Neural progenitor cell (in vitro differentiated cells): Measurements from ENCODE around the gene EFCC1. TPM values are rescaled to one million over a fixed set of nuclear protein-coding genes. Genes with fewer than 3 reads are reported as not detected.

Experiments
- DNase-seq: peaks from one replicate; pipeline ENCODE4 v3.0.0-alpha.2; 2016; ENCODE audit warnings: low spot score
- H2AFZ ChIP-seq: fragments of 200-600 bp; sonication (generic); replicated peaks from 2 replicates; pipeline ENCODE4 v1.6.1; 2016; ENCODE audit warnings: antibody characterized with exemption
- H3F3A ChIP-seq: fragments of 200-600 bp; sonication (generic); 2 replicates; pipeline ENCODE4 v1.6.1; 2016; ENCODE audit warnings: antibody characterized with exemption, low read depth
- H3K27ac ChIP-seq: fragments of 200-600 bp; sonication (generic); 2 replicates; pipeline ENCODE4 v1.5.1; 2016; ENCODE audit warnings: mild to moderate bottlenecking
- H3K27me3 ChIP-seq: fragments of 200-600 bp; sonication (generic); 2 replicates; pipeline ENCODE4 v1.6.1; 2016; ENCODE audit warnings: mild to moderate bottlenecking, moderate library complexity
- H3K36me3 ChIP-seq: fragments of 200-600 bp; sonication (generic); 2 replicates; pipeline ENCODE4 v1.5.1; 2016
- H3K4me1 ChIP-seq: fragments of 200-600 bp; sonication (generic); 2 replicates; pipeline ENCODE4 v1.6.1; 2016; ENCODE audit warnings: mixed run types
- H3K4me2 ChIP-seq: fragments of 200-600 bp; sonication (generic); 2 replicates; pipeline ENCODE4 v1.6.1; 2016
- H3K4me3 ChIP-seq: fragments of 200-600 bp; sonication (generic); 2 replicates; pipeline ENCODE4 v1.5.1; 2016
- H3K79me2 ChIP-seq: fragments of 200-600 bp; sonication (generic); 2 replicates; pipeline ENCODE4 v1.6.1; 2016; ENCODE audit warnings: low read depth
- H3K9ac ChIP-seq: fragments of 200-600 bp; sonication (generic); 2 replicates; pipeline ENCODE4 v1.6.1; 2016
- H3K9me3 ChIP-seq: fragments of 200-600 bp; sonication (generic); 2 replicates; pipeline ENCODE4 v1.5.1; 2016; ENCODE audit warnings: low read depth
- H4K20me1 ChIP-seq: fragments of 200-600 bp; sonication (generic); 2 replicates; pipeline ENCODE4 v1.6.1; 2016; ENCODE audit warnings: low read depth
- H3K27ac Mint-ChIP-seq: 3 replicates; pipeline ENCODE4 v1.8.0; 2021; ENCODE audit warnings: mixed read lengths
- H3K27me3 Mint-ChIP-seq: 2 replicates; pipeline ENCODE4 v1.8.0; 2022; ENCODE audit warnings: low read depth, mild to moderate bottlenecking, inconsistent platforms, moderate library complexity, mixed read lengths; ENCODE audit not compliant: insufficient read depth
- H3K36me3 Mint-ChIP-seq: 3 replicates; pipeline ENCODE4 v1.8.0; 2021; ENCODE audit warnings: mixed read lengths
- H3K4me1 Mint-ChIP-seq: 3 replicates; pipeline ENCODE4 v1.8.0; 2021; ENCODE audit warnings: mixed read lengths
- H3K4me3 Mint-ChIP-seq: 3 replicates; pipeline ENCODE4 v1.8.0; 2021; ENCODE audit warnings: mild to moderate bottlenecking, moderate library complexity, mixed read lengths
- H3K9me3 Mint-ChIP-seq: 3 replicates; pipeline ENCODE4 v1.8.0; 2020; ENCODE audit warnings: mixed read lengths
- EZH2 ChIP-seq: fragments of 200-600 bp; sonication (generic); IDR thresholded peaks from 2 replicates; pipeline ENCODE4 v1.6.1; 2017; ENCODE audit warnings: antibody characterized with exemption, mild to moderate bottlenecking, moderate library complexity
- EZH2phosphoT487 ChIP-seq: fragments of 200-600 bp; sonication (generic); IDR thresholded peaks from 2 replicates; pipeline ENCODE4 v1.6.1; 2017; ENCODE audit warnings: antibody characterized with exemption
- total RNA-seq: library from RNA; depleted of rRNA; stranded (reverse); fragments of >200 nt; gene quantifications from 2 replicates; pipeline ENCODE4 v1.2.3, GENCODE V29; 2015; ENCODE audit warnings: low replicate concordance
- TF ChIP-seq, protein P1 (sequence below): fragments of 200-600 bp; sonication (generic); IDR thresholded peaks from 2 replicates; pipeline ENCODE4 v1.5.1; 2017; ENCODE audit warnings: antibody characterized with exemption, mild to moderate bottlenecking

Gene EFCC1
- total RNA-seq, 1 donor from 2014 or later, result 1.1 TPM

DNA sequence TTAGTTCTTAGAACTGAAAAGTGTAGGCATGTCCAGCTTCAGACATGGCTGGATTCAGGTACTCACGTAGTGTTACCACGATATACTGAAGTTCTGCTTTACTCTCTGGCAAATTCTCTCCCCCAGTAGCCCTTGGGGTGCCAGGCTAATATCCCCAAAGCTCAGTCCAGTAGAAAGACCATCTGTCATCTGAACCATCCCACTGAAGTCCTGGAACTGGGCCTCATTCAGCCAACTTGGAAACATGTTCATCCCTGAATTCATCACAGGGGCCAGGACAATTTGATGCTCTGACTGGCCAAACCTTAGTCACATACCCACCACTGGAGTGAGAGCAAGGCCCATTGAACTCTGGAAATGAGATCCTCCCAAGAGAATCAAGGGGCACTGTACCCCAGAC is 8.2 kb downstream of the EFCC1 start:
- no peak for DNase-seq
- H3K36me3 ChIP-seq, result no peaks in the 10 kb centered on the region
- H3F3A ChIP-seq, result no peaks in the 10 kb centered on the region
- H3K27me3 Mint-ChIP-seq, result peaks cover 5% of the 10 kb centered on the region
- H3K4me3 ChIP-seq, result no peak overlapping the region
- no peaks in the 10 kb centered on the region for H3K9me3 Mint-ChIP-seq
- H4K20me1 ChIP-seq, result no peaks in the 10 kb centered on the region
- no peaks in the 10 kb centered on the region for H3K79me2 ChIP-seq
- no peak overlapping the region for H3K4me2 ChIP-seq
- no peak overlapping the region for H3K9ac ChIP-seq
- H2AFZ ChIP-seq, result no peak overlapping the region
- TF ChIP-seq EZH2phosphoT487 (no peak), EZH2 (no peak)
- TF ChIP-seq, protein P1, sequence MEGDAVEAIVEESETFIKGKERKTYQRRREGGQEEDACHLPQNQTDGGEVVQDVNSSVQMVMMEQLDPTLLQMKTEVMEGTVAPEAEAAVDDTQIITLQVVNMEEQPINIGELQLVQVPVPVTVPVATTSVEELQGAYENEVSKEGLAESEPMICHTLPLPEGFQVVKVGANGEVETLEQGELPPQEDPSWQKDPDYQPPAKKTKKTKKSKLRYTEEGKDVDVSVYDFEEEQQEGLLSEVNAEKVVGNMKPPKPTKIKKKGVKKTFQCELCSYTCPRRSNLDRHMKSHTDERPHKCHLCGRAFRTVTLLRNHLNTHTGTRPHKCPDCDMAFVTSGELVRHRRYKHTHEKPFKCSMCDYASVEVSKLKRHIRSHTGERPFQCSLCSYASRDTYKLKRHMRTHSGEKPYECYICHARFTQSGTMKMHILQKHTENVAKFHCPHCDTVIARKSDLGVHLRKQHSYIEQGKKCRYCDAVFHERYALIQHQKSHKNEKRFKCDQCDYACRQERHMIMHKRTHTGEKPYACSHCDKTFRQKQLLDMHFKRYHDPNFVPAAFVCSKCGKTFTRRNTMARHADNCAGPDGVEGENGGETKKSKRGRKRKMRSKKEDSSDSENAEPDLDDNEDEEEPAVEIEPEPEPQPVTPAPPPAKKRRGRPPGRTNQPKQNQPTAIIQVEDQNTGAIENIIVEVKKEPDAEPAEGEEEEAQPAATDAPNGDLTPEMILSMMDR, result no peak
- peak overlapping the region; percentile 42 for H3K27ac Mint-ChIP-seq
- no peaks in the 10 kb centered on the region for H3K9me3 ChIP-seq
- no peak overlapping the region for H3K27ac ChIP-seq
- peaks cover 42% of the 10 kb centered on the region for H3K27me3 ChIP-seq
- peaks cover 47% of the 10 kb centered on the region for H3K36me3 Mint-ChIP-seq
- H3K4me3 Mint-ChIP-seq, result no peak overlapping the region
- H3K4me1 ChIP-seq, result peaks cover 10% of the 10 kb centered on the region
- H3K4me1 Mint-ChIP-seq, result peaks cover 35% of the 10 kb centered on the region

DNA sequence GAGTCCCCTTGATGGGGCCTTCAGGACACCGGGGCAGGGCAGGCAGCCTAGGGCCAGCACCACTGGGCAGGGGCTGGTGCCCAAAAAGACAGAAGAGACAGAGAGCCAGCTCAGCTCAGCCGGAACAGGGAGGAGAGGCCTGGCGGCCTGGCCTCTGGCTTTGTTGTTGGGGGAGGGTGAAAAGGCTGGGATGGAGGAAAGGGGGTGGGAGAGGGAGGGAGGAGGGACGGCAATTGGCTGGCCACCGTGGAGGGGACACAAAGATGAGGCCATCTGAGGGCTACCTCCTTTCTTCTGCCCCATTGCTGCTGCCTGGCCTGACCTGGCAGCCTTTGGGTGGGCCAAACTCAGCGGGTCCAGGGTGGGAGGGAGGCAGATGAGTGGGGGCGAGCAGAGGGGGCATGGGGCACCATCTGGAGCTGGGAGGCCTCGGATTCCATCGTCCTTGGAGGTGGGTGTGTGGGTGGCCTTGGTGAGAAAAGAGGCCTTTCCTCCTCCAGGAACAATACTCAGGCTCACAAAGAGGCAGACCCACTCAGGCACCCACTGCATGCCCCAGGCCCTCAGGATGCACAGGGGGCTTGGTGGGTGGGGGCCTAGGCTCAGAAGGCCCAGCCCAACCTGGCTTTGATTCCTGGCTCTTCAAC is 9.3 kb downstream of the EFCC1 start:
- Histone ChIP-seq H3K4me1 (peaks cover 10% of the 10 kb centered on the region), H3K79me2 (no peaks in the 10 kb centered on the region), H3K4me2 (peak overlapping the region; percentile 21), H3K36me3 (no peaks in the 10 kb centered on the region), H3K27me3 (peaks cover 31% of the 10 kb centered on the region), H3F3A (no peaks in the 10 kb centered on the region), H3K9ac (no peak overlapping the region), H3K4me3 (no peak overlapping the region), H4K20me1 (no peaks in the 10 kb centered on the region), H2AFZ (no peak overlapping the region), H3K9me3 (no peaks in the 10 kb centered on the region), H3K27ac (no peak overlapping the region)
- TF ChIP-seq EZH2, result no peak
- Mint-ChIP-seq H3K36me3 (peaks cover 51% of the 10 kb centered on the region), H3K4me3 (peak overlapping the region; percentile 21), H3K4me1 (peaks cover 32% of the 10 kb centered on the region), H3K27ac (peak overlapping the region; percentile 69), H3K9me3 (no peaks in the 10 kb centered on the region), H3K27me3 (peaks cover 6% of the 10 kb centered on the region)
- DNase-seq, result peak; percentile 62

DNA sequence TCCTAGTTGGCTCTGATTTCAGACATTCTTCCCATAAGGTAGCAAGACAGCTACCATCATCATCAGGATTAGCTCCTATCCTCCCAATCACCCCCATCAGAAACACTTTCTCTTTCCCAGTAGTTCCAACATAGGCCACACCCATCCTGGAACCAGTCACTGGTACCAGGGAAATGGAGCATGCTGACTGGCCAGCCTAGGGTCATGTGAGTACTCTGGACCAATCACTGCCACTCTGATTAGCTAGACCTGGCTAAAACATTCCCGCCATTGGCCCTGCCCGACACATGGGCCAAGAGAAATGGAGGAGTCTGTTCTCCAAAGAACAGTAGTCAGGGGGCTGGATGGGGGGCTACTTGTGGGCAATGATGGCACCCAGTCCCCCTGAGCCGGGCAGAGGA is 12.4 kb downstream of the EFCC1 start:
- TF ChIP-seq, protein P1, result no peak
- TF ChIP-seq EZH2 (no peak), EZH2phosphoT487 (no peak)
- Histone ChIP-seq H4K20me1 (no peaks in the 10 kb centered on the region), H3K9ac (no peak overlapping the region), H3F3A (peaks cover 7% of the 10 kb centered on the region), H3K36me3 (no peaks in the 10 kb centered on the region), H3K9me3 (no peaks in the 10 kb centered on the region), H3K79me2 (no peaks in the 10 kb centered on the region), H3K4me1 (peaks cover 22% of the 10 kb centered on the region), H3K27me3 (no peaks in the 10 kb centered on the region), H3K27ac (no peak overlapping the region), H3K4me3 (no peak overlapping the region), H2AFZ (no peak overlapping the region), H3K4me2 (no peak overlapping the region)
- Mint-ChIP-seq H3K9me3 (no peaks in the 10 kb centered on the region), H3K4me3 (no peak overlapping the region), H3K4me1 (peaks cover 47% of the 10 kb centered on the region), H3K27ac (no peak overlapping the region), H3K27me3 (peaks cover 4% of the 10 kb centered on the region), H3K36me3 (peaks cover 38% of the 10 kb centered on the region)
- DNase-seq, result no peak

GRCh38 chr3:129014148-129014547 is 13.0 kb downstream of the EFCC1 start:
- DNase-seq, result no peak
- Mint-ChIP-seq H3K27ac (no peak overlapping the region), H3K36me3 (peaks cover 38% of the 10 kb centered on the region), H3K4me1 (peaks cover 51% of the 10 kb centered on the region), H3K27me3 (peaks cover 4% of the 10 kb centered on the region), H3K4me3 (no peak overlapping the region), H3K9me3 (no peaks in the 10 kb centered on the region)
- no peaks in the 10 kb centered on the region for H4K20me1 ChIP-seq
- no peak overlapping the region for H2AFZ ChIP-seq
- H3F3A ChIP-seq, result peaks cover 7% of the 10 kb centered on the region
- no peaks in the 10 kb centered on the region for H3K9me3 ChIP-seq
- no peaks in the 10 kb centered on the region for H3K36me3 ChIP-seq
- H3K4me2 ChIP-seq, result no peak overlapping the region
- TF ChIP-seq, protein P1, result no peak
- no peak for TF ChIP-seq EZH2
- H3K9ac ChIP-seq, result no peak overlapping the region
- peaks cover 22% of the 10 kb centered on the region for H3K4me1 ChIP-seq
- no peak overlapping the region for H3K4me3 ChIP-seq
- no peak overlapping the region for H3K27ac ChIP-seq
- H3K27me3 ChIP-seq, result no peaks in the 10 kb centered on the region
- H3K79me2 ChIP-seq, result no peaks in the 10 kb centered on the region
